GM18873 (cell line): Measurements from ENCODE around the gene OR7C2.
"Not testable (repeated sequence)": the region's sequence is repeated elsewhere in the genome, so short reads cannot be mapped to it uniquely, and the experiment has no call there.

ENCODE experiments used
- ATAC-seq: cut with Tn5 transposase; IDR thresholded peaks from one replicate; pipeline ENCODE4 v1.9.1; 2021; ENCODE audit warnings: mild to moderate bottlenecking, moderate library complexity, moderate number of reproducible peaks; ENCODE audit not compliant: unreplicated experiment, low FRiP score

OR7C2 gene

GRCh38 chr19:14941189-14941588, at the start of gene OR7C2:
OR7C2 (plus strand) TSS chr19:14941489; CDS start chr19:14941489, 0 bp downstream.
- ATAC-seq = no peak

DNA sequence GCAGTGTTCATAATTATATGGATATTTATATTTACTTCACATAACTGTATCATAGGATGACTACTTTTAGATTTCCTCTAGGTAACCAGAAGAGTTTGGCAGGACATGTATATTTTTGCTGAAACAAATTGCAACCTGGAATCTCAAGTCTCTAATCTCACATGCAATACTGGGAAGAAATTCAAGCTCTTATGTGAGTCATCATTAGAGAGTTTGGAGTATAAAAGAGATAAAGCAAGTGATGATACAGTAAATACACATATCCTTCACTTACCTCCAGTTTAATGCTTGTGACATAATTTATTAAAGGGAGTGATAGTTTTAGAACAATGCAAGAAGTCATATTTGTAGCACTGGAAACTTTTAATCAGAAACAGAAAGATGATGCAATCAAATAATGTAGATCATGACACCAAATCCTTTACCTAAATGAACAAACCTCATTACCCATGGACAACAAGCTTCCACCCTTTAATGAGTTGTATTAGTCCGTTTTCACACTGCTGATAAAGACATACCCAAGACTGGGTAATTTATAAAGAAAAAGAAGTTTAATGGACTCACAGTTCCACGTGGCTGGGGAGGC, 39.5 kb upstream of the OR7C2 start:
- no peak for ATAC-seq

DNA sequence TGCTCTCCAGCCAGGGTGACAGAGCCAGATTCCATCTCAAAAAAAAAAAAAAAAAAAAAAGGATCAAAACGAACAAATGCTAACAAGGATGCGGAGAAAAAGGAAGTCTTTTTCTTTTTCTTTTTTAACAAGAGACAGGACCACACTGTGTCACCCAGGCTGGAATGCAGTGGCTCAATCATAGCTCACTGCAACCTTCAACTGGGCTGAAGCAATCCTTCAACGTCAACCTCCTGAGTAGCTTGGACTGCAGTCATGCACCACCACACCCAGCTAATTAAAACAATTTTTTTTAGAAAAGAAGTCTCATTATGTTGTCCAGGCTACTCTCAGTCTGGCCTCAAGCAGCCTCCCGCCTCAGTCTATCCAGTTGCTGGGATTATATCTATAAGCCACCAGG, 34.6 kb upstream of the OR7C2 start:
- no peak for ATAC-seq

DNA sequence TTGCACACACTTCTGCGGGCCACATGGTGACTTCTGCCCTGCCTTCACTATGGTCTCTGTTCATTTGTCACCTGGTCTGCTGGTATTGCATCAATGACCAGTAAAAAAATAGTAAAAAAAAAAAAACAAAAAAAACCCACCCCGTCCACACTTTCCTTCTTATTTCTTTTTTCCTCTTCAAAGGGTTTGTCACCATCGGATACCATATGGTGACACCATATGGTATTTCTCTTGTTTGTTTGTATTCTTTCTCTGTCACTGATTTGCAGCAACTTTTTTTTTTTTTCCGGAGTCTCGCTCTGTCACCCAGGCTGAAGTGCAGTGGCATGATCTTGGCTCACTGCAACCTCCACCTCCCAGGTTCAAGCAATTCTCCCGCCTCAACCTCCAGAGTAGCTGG, 26.2 kb upstream of the OR7C2 start:
- ATAC-seq = no peak

- no peak for ATAC-seq
These were observed 24.4 kb upstream of the OR7C2 start for GRCh38 chr19:14916848-14917247.

DNA sequence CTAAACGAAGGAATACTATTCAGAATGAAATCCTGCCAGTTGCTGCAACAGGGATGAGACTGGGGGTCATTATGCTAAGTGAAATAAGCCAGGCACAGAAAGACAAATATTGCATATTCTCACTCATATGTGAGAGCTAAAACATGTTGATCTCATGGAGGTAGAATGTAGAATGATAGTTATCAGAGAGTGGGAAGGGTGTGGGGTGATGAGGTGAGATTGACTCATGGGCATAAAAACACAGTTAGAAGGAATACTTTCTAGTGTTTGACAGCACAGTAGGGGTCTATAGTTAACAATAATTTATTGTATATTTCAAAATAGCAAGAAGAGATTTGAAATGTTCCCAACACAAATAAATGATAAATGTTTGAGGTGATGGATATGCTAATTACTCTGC, 7.8 kb upstream of the OR7C2 start:
- ATAC-seq = no peak

GRCh38 chr19:14940266-14940665, 1.0 kb upstream of the OR7C2 start:
- no peak for ATAC-seq

GRCh38 chr19:14943601-14944000, 2.3 kb downstream of the OR7C2 start:
- ATAC-seq = no peak

DNA sequence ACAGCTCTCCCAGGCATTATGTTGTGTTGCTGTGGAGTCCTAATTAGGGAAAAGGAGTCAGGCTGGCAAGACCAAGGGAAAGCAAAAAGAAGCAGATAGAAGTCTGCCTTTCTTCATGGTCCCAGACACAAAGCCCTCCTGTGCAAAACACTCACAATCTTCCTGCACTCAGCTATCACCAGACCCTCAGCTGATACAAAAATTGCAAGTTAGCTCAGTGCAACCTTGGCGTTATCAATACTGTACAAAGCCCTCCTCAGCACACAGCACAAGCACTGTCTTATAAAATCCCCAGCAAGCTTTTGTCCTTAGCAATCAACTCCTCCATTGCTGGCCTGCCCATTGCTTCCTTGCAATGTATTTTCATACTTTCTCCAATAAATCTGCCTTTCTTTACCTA, 3.2 kb downstream of the OR7C2 start:
- ATAC-seq = no peak

GRCh38 chr19:14949413-14949812, 8.1 kb downstream of the OR7C2 start:
- not testable (repeated sequence) for ATAC-seq

DNA sequence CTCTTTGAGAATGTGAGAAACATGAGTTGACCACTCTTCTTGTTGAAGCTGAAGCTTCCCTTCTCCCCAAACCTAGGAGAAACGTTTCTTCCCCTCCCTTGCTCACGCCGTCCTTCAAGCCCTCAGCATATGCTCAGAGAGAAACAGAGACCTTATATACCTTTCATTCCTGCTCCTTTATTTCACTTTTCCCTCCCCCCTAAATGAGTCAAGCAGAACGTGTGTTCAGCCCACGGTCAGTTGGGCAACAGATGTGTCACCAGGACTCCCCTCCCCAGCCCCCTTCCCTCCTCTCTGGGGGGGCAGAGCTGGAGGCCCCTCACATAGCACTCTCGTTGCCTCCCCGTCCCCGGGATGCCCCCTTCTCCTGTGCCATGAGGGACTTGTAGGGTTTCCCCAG, 8.6 kb downstream of the OR7C2 start:
- no peak for ATAC-seq

GRCh38 chr19:14950421-14950820, 9.1 kb downstream of the OR7C2 start:
- ATAC-seq = no peak

DNA sequence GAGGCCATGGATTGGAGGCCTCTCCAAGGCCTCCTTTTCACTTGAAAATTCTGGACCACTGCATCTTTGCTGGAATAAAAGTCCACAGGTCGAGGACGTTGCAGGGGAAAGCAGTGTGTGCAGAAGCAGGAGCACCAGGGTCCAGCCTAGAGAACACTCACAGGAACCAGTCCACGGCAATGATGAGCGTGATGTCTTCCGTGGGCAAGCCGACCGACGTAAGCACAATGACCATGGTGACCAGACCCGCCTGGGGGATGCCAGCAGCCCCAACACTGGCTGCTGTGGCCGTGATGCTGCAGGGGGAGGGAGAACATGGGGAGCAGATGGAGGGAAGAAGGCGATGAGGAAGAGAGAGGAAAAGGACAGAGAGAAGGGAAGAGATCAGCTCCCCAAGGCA, 11.5 kb downstream of the OR7C2 start:
- no peak for ATAC-seq

GRCh38 chr19:14954071-14954655, 12.9 kb downstream of the OR7C2 start:
- no peak for ATAC-seq

- no peak for ATAC-seq
These were observed 16.2 kb downstream of the OR7C2 start for GRCh38 chr19:14957464-14957863.

DNA sequence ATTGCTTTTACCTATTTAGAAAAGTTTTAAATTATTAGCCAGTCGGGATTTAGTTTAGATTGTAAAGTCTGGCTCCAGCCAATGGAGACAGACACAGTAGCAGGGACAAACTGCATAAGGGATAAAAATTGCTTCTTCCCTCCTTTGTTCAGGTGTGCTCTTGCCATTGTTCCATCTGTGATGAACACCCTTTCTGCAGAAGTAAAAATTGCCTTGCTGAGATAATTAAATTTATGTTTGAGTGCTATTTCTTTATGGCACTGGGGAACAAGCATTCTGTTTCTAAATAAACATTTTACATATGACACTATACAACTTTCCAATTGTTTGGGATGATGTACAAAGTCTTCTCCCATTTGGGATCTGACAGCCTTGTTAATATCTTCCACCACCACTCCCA, 18.0 kb downstream of the OR7C2 start:
- no peak for ATAC-seq

- ATAC-seq = no peak
These were observed 20.8 kb downstream of the OR7C2 start for GRCh38 chr19:14961956-14962685.

DNA sequence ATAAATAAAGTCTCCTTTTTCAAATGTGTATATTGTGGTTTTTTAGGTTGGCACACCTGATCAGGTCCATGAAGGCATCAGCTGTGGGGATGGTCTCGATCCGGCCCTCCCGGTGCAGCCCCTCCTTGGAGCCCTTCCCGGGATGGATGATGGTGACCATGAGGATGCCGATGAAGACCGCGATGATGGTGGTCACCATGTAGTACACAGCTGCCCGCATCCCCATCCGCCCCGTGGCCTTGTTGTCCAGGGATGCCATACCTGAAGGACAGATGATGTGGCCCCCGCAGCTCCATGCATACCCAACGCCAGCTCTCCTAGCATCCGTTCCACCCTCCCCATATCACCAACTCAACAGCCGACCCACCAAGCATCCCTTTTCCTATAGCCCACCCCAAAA, 27.0 kb downstream of the OR7C2 start:
- ATAC-seq = no peak

DNA sequence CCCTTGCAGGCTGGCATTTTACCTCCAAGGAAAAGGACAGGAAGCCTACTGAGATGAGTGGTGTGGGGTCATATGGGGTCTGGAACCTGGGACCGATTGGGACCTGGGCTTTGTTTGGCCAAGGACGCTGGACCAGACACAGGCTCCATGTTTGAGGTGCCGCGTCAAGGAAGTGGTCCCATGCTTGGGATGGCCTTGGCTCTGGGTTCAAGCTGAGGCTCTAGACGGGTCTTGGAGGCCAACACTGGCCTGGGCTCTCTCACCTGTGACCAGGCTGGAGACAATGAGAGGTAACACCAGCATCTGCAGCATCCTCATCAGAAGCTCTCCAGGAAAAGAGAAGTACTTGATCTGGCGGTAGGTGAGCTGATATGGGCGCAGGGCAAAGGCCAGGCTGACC, 30.2 kb downstream of the OR7C2 start:
- ATAC-seq = no peak

GRCh38 chr19:14972676-14973075, 31.4 kb downstream of the OR7C2 start:
- no peak for ATAC-seq

DNA sequence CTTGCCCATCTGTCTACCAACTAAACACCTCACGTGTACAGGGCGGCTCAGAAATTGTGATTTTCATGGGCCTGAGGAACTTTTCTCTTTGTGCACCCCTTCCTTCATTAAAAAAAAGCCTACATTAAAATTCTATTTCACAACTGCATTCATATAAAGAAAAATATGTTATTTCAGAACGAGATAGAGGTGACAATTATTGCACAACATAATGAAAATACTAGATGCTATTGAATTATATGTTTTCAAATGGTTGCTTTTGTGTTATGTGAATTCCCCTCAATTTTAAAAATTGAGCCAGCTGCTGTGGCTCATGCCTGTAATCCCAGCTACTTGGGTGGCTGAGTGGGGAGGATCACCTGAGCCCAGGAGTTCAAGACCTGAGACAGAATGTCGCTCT, 33.2 kb downstream of the OR7C2 start:
- ATAC-seq = no peak

DNA sequence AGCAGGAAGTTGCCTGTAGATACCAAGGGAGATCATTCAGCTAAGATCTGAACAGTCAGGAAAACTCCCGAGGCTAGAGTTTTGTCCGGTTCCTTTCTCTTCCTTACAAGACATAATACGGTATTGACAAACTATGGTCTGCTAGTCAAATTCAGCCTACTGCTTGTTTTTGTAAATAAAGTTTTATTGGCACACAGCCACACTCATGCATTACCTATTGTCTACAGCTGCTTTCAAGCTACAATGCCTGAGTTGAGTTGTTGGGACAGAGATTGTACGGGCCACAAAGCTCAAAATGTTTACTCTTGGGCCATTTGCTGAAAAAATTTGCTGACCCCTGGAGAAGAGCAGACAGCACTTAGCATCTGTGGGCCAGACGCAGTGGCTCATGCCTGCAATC, 35.8 kb downstream of the OR7C2 start:
- no peak for ATAC-seq
